CMK (cell line): ENCODE measurements around the gene MICOS13.

Experiments
- DNase-seq: peaks from one replicate; pipeline ENCODE4 v3.0.0-alpha.2; 2010; ENCODE audit warnings: low read depth

The MICOS13 gene

GRCh38 chr19:5667751-5668271 is 12.5 kb downstream of the MICOS13 start:
- no peak for DNase-seq

- DNase-seq: no peak
These were observed 13.2 kb downstream of the MICOS13 start for GRCh38 chr19:5666921-5667610.

GRCh38 chr19:5665781-5666513 is 14.4 kb downstream of the MICOS13 start:
- DNase-seq: no peak

GRCh38 chr19:5664515-5664914 is 15.8 kb downstream of the MICOS13 start:
- no peak for DNase-seq

GRCh38 chr19:5663904-5664303 is 16.4 kb downstream of the MICOS13 start:
- DNase-seq: no peak

- DNase-seq: no peak
These were observed 18.8 kb downstream of the MICOS13 start for GRCh38 chr19:5661483-5661882.

- no peak for DNase-seq
These were observed 24.9 kb downstream of the MICOS13 start for GRCh38 chr19:5655412-5655811.

GRCh38 chr19:5654931-5655330 is 25.4 kb downstream of the MICOS13 start:
- no peak for DNase-seq

- DNase-seq: no peak
These were observed 28.1 kb downstream of the MICOS13 start for GRCh38 chr19:5652261-5652660.

- DNase-seq: no peak
These were observed 29.0 kb downstream of the MICOS13 start for GRCh38 chr19:5651361-5651760.

- no peak for DNase-seq
These were observed 31.9 kb downstream of the MICOS13 start for GRCh38 chr19:5648464-5648863.

- DNase-seq: no peak
These were observed 33.6 kb downstream of the MICOS13 start for GRCh38 chr19:5646703-5647102.

GRCh38 chr19:5645409-5645808 is 34.9 kb downstream of the MICOS13 start:
- no peak for DNase-seq

GRCh38 chr19:5644037-5644436 is 36.3 kb downstream of the MICOS13 start:
- no peak for DNase-seq

GRCh38 chr19:5643060-5643459 is 37.3 kb downstream of the MICOS13 start:
- no peak for DNase-seq

GRCh38 chr19:5642204-5642603 is 38.1 kb downstream of the MICOS13 start:
- no peak for DNase-seq

- no peak for DNase-seq
These were observed 39.1 kb downstream of the MICOS13 start for GRCh38 chr19:5641171-5641570.

- no peak for DNase-seq
These were observed 42.3 kb downstream of the MICOS13 start for GRCh38 chr19:5637971-5638370.

GRCh38 chr19:5635427-5635826 is 44.9 kb downstream of the MICOS13 start:
- DNase-seq: no peak

- no peak for DNase-seq
These were observed 47.7 kb downstream of the MICOS13 start for GRCh38 chr19:5632657-5633056.

GRCh38 chr19:5632241-5632612 is 48.1 kb downstream of the MICOS13 start:
- no peak for DNase-seq

- DNase-seq: no peak
These were observed 48.6 kb downstream of the MICOS13 start for GRCh38 chr19:5631567-5632240.

- no peak for DNase-seq
These were observed 51.3 kb downstream of the MICOS13 start for GRCh38 chr19:5628919-5629481.
